ENCODE measurements around the gene SAMD4A.
A peak's percentile ranks its signal among the peaks of the same experiment; 100 is the strongest.

Gene SAMD4A

GRCh38 chr14:54627219-54627539 lies 60.3 kb downstream of the SAMD4A start:
- no peak for DNase-seq (ENCODE audit: low read depth, low spot score)

GRCh38 chr14:54627540-54628363 lies 60.8 kb downstream of the SAMD4A start:
- no peak for DNase-seq (ENCODE audit: low read depth, low spot score)
- H3K27ac ChIP-seq = no peak overlapping the region

More at GRCh38 chr14:54627219-54627539, 60.3 kb downstream of the SAMD4A start:
- no peak overlapping the region for H3K27ac ChIP-seq

- H3K27ac ChIP-seq = no peak overlapping the region
- no peak for DNase-seq (ENCODE audit: low read depth, low spot score)
Measured at GRCh38 chr14:54629183-54629582, 62.3 kb downstream of the SAMD4A start.

- no peak overlapping the region for H3K27ac ChIP-seq
- no peak for DNase-seq (ENCODE audit: low read depth, low spot score)
Measured at GRCh38 chr14:54629635-54630360, 62.9 kb downstream of the SAMD4A start.

GRCh38 chr14:54631016-54631415 lies 64.1 kb downstream of the SAMD4A start:
- no peak overlapping the region for H3K27ac ChIP-seq
- DNase-seq (ENCODE audit: low read depth, low spot score) = no peak

- DNase-seq (ENCODE audit: low read depth, low spot score) = no peak
- no peak overlapping the region for H3K27ac ChIP-seq
Measured at GRCh38 chr14:54632452-54632851, 65.5 kb downstream of the SAMD4A start.

- no peak for DNase-seq (ENCODE audit: low read depth, low spot score)
- H3K27ac ChIP-seq = no peak overlapping the region
Measured at GRCh38 chr14:54633076-54633475, 66.1 kb downstream of the SAMD4A start.

GRCh38 chr14:54637270-54638134 lies 70.6 kb downstream of the SAMD4A start:
- DNase-seq (ENCODE audit: low read depth, low spot score) = no peak

GRCh38 chr14:54638135-54638446 lies 71.2 kb downstream of the SAMD4A start:
- H3K27ac ChIP-seq = peak overlapping the region; percentile 18
- DNase-seq (ENCODE audit: low read depth, low spot score) = no peak

More at GRCh38 chr14:54637270-54638134, 70.6 kb downstream of the SAMD4A start:
- H3K27ac ChIP-seq = peak overlapping the region; percentile 18

GRCh38 chr14:54639611-54640010 lies 72.7 kb downstream of the SAMD4A start:
- DNase-seq (ENCODE audit: low read depth, low spot score) = no peak
- no peak overlapping the region for H3K27ac ChIP-seq

GRCh38 chr14:54640506-54640905 lies 73.6 kb downstream of the SAMD4A start:
- no peak for DNase-seq (ENCODE audit: low read depth, low spot score)
- H3K27ac ChIP-seq = no peak overlapping the region

GRCh38 chr14:54642121-54642520 lies 75.2 kb downstream of the SAMD4A start:
- DNase-seq (ENCODE audit: low read depth, low spot score) = no peak
- H3K27ac ChIP-seq = no peak overlapping the region

- DNase-seq (ENCODE audit: low read depth, low spot score) = no peak
- no peak overlapping the region for H3K27ac ChIP-seq
Measured at GRCh38 chr14:54642801-54643695, 76.1 kb downstream of the SAMD4A start.

- DNase-seq (ENCODE audit: low read depth, low spot score) = no peak
- no peak overlapping the region for H3K27ac ChIP-seq
Measured at GRCh38 chr14:54643696-54644176, 76.8 kb downstream of the SAMD4A start.

GRCh38 chr14:54645639-54646038 lies 78.7 kb downstream of the SAMD4A start:
- no peak overlapping the region for H3K27ac ChIP-seq
- DNase-seq (ENCODE audit: low read depth, low spot score) = no peak

- no peak overlapping the region for H3K27ac ChIP-seq
- DNase-seq (ENCODE audit: low read depth, low spot score) = no peak
Measured at GRCh38 chr14:54646626-54647025, 79.7 kb downstream of the SAMD4A start.

- no peak overlapping the region for H3K27ac ChIP-seq
- DNase-seq (ENCODE audit: low read depth, low spot score) = no peak
Measured at GRCh38 chr14:54647378-54647777, 80.5 kb downstream of the SAMD4A start.

GRCh38 chr14:54649056-54649455 lies 82.1 kb downstream of the SAMD4A start:
- H3K27ac ChIP-seq = peak overlapping the region; percentile 92

GRCh38 chr14:54650331-54650958 lies 83.5 kb downstream of the SAMD4A start:
- peak overlapping the region; percentile 92 for H3K27ac ChIP-seq
- peak; percentile 44 for DNase-seq (ENCODE audit: low read depth, low spot score)

More at GRCh38 chr14:54649056-54649455, 82.1 kb downstream of the SAMD4A start:
- DNase-seq (ENCODE audit: low read depth, low spot score) = no peak
